Loucy (cell line): Measurements from ENCODE around the gene EPHB6.

Source experiments
- H2AFZ ChIP-seq: fragments of 200-600 bp; sonication (generic); 2 replicates; pipeline ENCODE4 v1.6.0; 2016; ENCODE audit warnings: antibody characterized with exemption, mild to moderate bottlenecking, low read length, moderate library complexity
- H3F3A ChIP-seq: fragments of 200-600 bp; 2 replicates; pipeline ENCODE4 v1.6.0; 2016; ENCODE audit warnings: antibody characterized with exemption, low read depth, mild to moderate bottlenecking
- H3K27me3 ChIP-seq: fragments of 200-600 bp; sonication (generic); 2 replicates; pipeline ENCODE4 v1.6.1; 2014; ENCODE audit warnings: low read length, mild to moderate bottlenecking; ENCODE audit not compliant: insufficient read depth, poor library complexity, severe bottlenecking
- H3K36me3 ChIP-seq: fragments of 200-600 bp; sonication (generic); 2 replicates; pipeline ENCODE4 v1.6.1; 2016; ENCODE audit warnings: low read length; ENCODE audit not compliant: insufficient read depth
- H3K4me1 ChIP-seq: fragments of 200-600 bp; sonication (generic); 2 replicates; pipeline ENCODE4 v1.5.1; 2014; ENCODE audit warnings: low read length, mild to moderate bottlenecking; ENCODE audit not compliant: insufficient read depth, poor library complexity, severe bottlenecking
- H3K4me2 ChIP-seq: fragments of 200-600 bp; sonication (generic); 2 replicates; pipeline ENCODE4 v1.6.0; 2014; ENCODE audit warnings: antibody characterized with exemption, low read length, low read depth, mild to moderate bottlenecking; ENCODE audit not compliant: poor library complexity, severe bottlenecking
- H3K4me3 ChIP-seq: fragments of 200-600 bp; sonication (generic); 2 replicates; pipeline ENCODE4 v1.5.1; 2014; ENCODE audit warnings: low read length, mild to moderate bottlenecking, mixed read lengths; ENCODE audit not compliant: poor library complexity, severe bottlenecking
- H3K79me2 ChIP-seq: fragments of 200-600 bp; sonication (generic); 2 replicates; pipeline ENCODE4 v1.6.1; 2014; ENCODE audit warnings: low read length; ENCODE audit not compliant: insufficient read depth
- H3K9ac ChIP-seq: fragments of 200-600 bp; sonication (generic); 2 replicates; pipeline ENCODE4 v1.6.0; 2014; ENCODE audit warnings: mild to moderate bottlenecking, low read depth, low read length, moderate library complexity; ENCODE audit not compliant: poor library complexity, severe bottlenecking
- H3K9me2 ChIP-seq: fragments of 200-600 bp; sonication (generic); replicated peaks from 2 replicates; pipeline ENCODE4 v1.6.1; 2016; ENCODE audit warnings: low read depth, low read length, mixed read lengths
- H3K9me3 ChIP-seq: fragments of 200-600 bp; sonication (generic); 2 replicates; pipeline ENCODE4 v1.6.1; 2014; ENCODE audit warnings: mild to moderate bottlenecking, antibody characterized with exemption, low read length, low read depth; ENCODE audit not compliant: insufficient read depth
- H4K20me1 ChIP-seq: fragments of 200-600 bp; sonication (generic); 2 replicates; pipeline ENCODE4 v1.6.0; 2014; ENCODE audit warnings: antibody characterized with exemption, low read length, mild to moderate bottlenecking; ENCODE audit not compliant: insufficient read depth, poor library complexity, severe bottlenecking
- CTCF ChIP-seq: fragments of 200-600 bp; sonication (generic); conservative IDR thresholded peaks from 2 replicates; pipeline ENCODE4 v1.5.1; 2014; ENCODE audit warnings: mild to moderate bottlenecking, antibody characterized with exemption, low read length
- EZH2phosphoT487 ChIP-seq: fragments of 200-600 bp; IDR thresholded peaks from 2 replicates; pipeline ENCODE4 v1.6.1; 2018; ENCODE audit warnings: antibody characterized with exemption, mild to moderate bottlenecking, moderate library complexity, borderline replicate concordance

EPHB6 gene

GRCh38 chr7:142899661-142900060 lies 44.8 kb downstream of the EPHB6 start:
- no peak overlapping the region for H2AFZ ChIP-seq

GRCh38 chr7:142901426-142902259 lies 46.8 kb downstream of the EPHB6 start:
- no peaks in the 10 kb centered on the region for H3K9me2 ChIP-seq
- H3K79me2 ChIP-seq = no peaks in the 10 kb centered on the region
- H3K27me3 ChIP-seq = no peaks in the 10 kb centered on the region
- TF ChIP-seq CTCF (no peak), EZH2phosphoT487 (no peak)
- no peak overlapping the region for H3K9ac ChIP-seq
- no peaks in the 10 kb centered on the region for H4K20me1 ChIP-seq
- H3K4me1 ChIP-seq = no peaks in the 10 kb centered on the region
- no peak overlapping the region for H2AFZ ChIP-seq
- no peak overlapping the region for H3K4me2 ChIP-seq
- H3K4me3 ChIP-seq = no peak overlapping the region
- H3K36me3 ChIP-seq = no peaks in the 10 kb centered on the region
- 0 out of 2 replicates have a peak, but pooled peaks cover 9% of the 10 kb centered on the region for H3K9me3 ChIP-seq
- no peaks in the 10 kb centered on the region for H3F3A ChIP-seq

More at GRCh38 chr7:142899661-142900060, 44.8 kb downstream of the EPHB6 start:
- TF ChIP-seq CTCF (no peak), EZH2phosphoT487 (no peak)
- H3K4me3 ChIP-seq = no peak overlapping the region
- H3K79me2 ChIP-seq = no peaks in the 10 kb centered on the region
- H3F3A ChIP-seq = no peaks in the 10 kb centered on the region
- no peaks in the 10 kb centered on the region for H4K20me1 ChIP-seq
- H3K27me3 ChIP-seq = no peaks in the 10 kb centered on the region
- H3K9me2 ChIP-seq = no peaks in the 10 kb centered on the region
- no peaks in the 10 kb centered on the region for H3K36me3 ChIP-seq
- no peak overlapping the region for H3K4me2 ChIP-seq
- H3K9ac ChIP-seq = no peak overlapping the region
- 0 out of 2 replicates have a peak, but pooled peaks cover 5% of the 10 kb centered on the region for H3K9me3 ChIP-seq
- no peaks in the 10 kb centered on the region for H3K4me1 ChIP-seq

DNA sequence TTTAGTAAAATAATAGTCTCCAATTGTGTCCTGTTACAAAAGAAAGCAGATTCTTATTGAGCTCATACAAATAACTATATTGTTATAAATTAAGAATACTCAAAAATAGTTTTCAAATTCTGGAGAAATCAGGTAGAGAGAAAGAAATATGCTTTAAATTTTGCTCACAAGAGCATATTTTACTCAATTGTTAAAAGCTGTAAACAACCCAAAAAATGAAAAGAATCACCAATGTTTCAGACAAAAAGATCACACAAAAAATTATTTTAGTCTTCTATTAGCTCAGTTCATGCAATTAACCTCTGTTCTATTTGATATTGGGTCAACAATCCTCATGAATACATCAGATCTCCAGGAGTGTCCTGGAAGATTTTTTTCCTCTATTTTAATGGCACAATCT lies 49.3 kb downstream of the EPHB6 start:
- no peaks in the 10 kb centered on the region for H3K36me3 ChIP-seq
- H3F3A ChIP-seq = no peaks in the 10 kb centered on the region
- no peak overlapping the region for H3K4me2 ChIP-seq
- H3K27me3 ChIP-seq = no peaks in the 10 kb centered on the region
- no peak overlapping the region for H3K4me3 ChIP-seq
- no peaks in the 10 kb centered on the region for H3K9me2 ChIP-seq
- no peaks in the 10 kb centered on the region for H3K79me2 ChIP-seq
- no peak overlapping the region for H3K9ac ChIP-seq
- H3K9me3 ChIP-seq = 0 out of 2 replicates have a peak, but pooled peaks cover 9% of the 10 kb centered on the region
- no peaks in the 10 kb centered on the region for H3K4me1 ChIP-seq
- TF ChIP-seq EZH2phosphoT487 = no peak
- H4K20me1 ChIP-seq = no peaks in the 10 kb centered on the region
- H2AFZ ChIP-seq = no peak overlapping the region
